Suprapubic skin (tissue), 4 donors: Measurements from ENCODE around the gene TRAF3.

Source experiments
- EP300 ChIP-seq: sonication (generic); formaldehyde crosslinking; IDR thresholded peaks from one replicate; pipeline ENCODE4 v1.6.1; 2017; ENCODE audit warnings: antibody characterized with exemption
- POLR2A ChIP-seq, 2 donors: fragments of 450-650 bp; IDR thresholded peaks; one replicate each; pipeline ENCODE4 v1.6.1; 2017; ENCODE audit warnings: antibody characterized with exemption in 2 of 2, mild to moderate bottlenecking in 2 of 2, moderate library complexity in 2 of 2
- POLR2AphosphoS5 ChIP-seq, 3 donors: sonication (generic); formaldehyde crosslinking; IDR thresholded peaks; one replicate each; pipeline ENCODE4 v1.6.1; 2017; ENCODE audit warnings: antibody characterized with exemption in 3 of 3
- TF ChIP-seq, protein P1 (sequence below), 2 donors: fragments of 200-600 bp in 1 of 2; fragments of 450-650 bp in 1 of 2; sonication (generic) in 1 of 2; IDR thresholded peaks; one replicate each; pipeline ENCODE4 v1.5.1; 2016 to 2019; ENCODE audit warnings: antibody characterized with exemption in 2 of 2, mild to moderate bottlenecking in 1 of 2, moderate library complexity in 1 of 2

DNA sequence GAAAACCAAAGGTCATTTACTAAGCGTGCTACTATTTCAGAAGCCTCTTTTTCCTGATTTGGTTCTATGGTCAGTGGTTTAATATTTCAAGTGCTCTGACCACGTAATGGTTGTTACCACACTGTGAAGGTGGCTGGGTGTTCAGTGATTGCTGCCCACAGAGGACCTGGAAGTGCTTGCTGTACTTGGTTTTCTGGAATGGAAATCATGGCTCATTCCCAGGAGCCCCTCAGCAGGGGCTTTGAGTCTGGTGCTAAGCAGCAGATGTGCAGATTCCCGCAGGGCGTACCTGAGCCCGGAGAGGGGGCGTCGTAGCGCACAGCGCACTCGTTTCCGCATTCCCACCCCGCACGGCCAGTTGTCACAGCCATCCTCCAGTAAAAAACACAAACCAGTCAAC lies 50.5 kb downstream of the TRAF3 start:
- TF ChIP-seq POLR2A (IDR thresholded peaks at IDR 0.05) = no peak
- TF ChIP-seq, protein P1, sequence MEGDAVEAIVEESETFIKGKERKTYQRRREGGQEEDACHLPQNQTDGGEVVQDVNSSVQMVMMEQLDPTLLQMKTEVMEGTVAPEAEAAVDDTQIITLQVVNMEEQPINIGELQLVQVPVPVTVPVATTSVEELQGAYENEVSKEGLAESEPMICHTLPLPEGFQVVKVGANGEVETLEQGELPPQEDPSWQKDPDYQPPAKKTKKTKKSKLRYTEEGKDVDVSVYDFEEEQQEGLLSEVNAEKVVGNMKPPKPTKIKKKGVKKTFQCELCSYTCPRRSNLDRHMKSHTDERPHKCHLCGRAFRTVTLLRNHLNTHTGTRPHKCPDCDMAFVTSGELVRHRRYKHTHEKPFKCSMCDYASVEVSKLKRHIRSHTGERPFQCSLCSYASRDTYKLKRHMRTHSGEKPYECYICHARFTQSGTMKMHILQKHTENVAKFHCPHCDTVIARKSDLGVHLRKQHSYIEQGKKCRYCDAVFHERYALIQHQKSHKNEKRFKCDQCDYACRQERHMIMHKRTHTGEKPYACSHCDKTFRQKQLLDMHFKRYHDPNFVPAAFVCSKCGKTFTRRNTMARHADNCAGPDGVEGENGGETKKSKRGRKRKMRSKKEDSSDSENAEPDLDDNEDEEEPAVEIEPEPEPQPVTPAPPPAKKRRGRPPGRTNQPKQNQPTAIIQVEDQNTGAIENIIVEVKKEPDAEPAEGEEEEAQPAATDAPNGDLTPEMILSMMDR (IDR thresholded peaks at IDR 0.05) = no peak
- no peak for TF ChIP-seq POLR2AphosphoS5 (IDR thresholded peaks at IDR 0.05)
- TF ChIP-seq EP300 = no peak
